ENCODE results near the gene C2orf69.

The C2orf69 gene

DNA sequence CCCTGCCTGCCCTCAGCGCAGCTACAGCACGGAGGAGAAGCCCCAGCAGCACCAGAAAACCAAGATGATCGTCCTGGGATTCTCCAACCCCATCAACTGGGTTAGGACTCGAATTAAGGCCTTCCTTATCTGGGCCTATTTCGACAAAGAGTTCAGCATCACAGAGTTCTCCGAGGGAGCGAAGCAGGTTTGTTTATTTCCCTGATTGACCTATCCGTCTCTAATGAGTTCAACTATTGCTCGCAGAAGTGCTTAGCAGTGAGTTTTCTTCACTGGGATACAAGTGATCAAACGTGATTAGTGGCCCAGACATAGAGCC, 44.9 kb downstream of the C2orf69 start:
- no peak for DNase-seq (ENCODE audit: extremely low spot score)
- ChIA-PET POLR2A (interaction anchor here (1.1 kb wide), 1 partner anchor 11 kb away, joined by 3 read pairs; no protein-coding TSS in a partner anchor), CTCF (no interaction called here)
- no peak for TF ChIP-seq ARNT (IDR thresholded peaks at IDR 0.05)
- no peak for TF ChIP-seq BHLHE40 (IDR thresholded peaks at IDR 0.05; ENCODE audit: borderline replicate concordance)
- no peak for TF ChIP-seq NFRKB (IDR thresholded peaks at IDR 0.05)
- no peak for TF ChIP-seq ELF4 (IDR thresholded peaks at IDR 0.05)
- TF ChIP-seq SP1 (IDR thresholded peaks at IDR 0.05) = no peak
- no peak for TF ChIP-seq SUZ12 (IDR thresholded peaks at IDR 0.05)
- no peak for TF ChIP-seq FOXM1 (IDR thresholded peaks at IDR 0.05; ENCODE audit: borderline replicate concordance)
- no peak for TF ChIP-seq LEF1 (IDR thresholded peaks at IDR 0.05; ENCODE audit: borderline replicate concordance)
- no peak for TF ChIP-seq FOXK2 (IDR thresholded peaks at IDR 0.05)
- TF ChIP-seq CTBP1 (IDR thresholded peaks at IDR 0.05; ENCODE audit: borderline replicate concordance) = no peak

- ChIA-PET CTCF (no interaction called here), POLR2A (no interaction called here)
- no peak for DNase-seq (ENCODE audit: extremely low spot score)
- TF ChIP-seq ARNT (IDR thresholded peaks at IDR 0.05) (no peak), L3MBTL2 (conservative IDR thresholded peaks at IDR 0.05) (no peak), SP1 (IDR thresholded peaks at IDR 0.05) (no peak), CTBP1 (IDR thresholded peaks at IDR 0.05; ENCODE audit: borderline replicate concordance) (no peak), TARDBP (IDR thresholded peaks at IDR 0.05) (no peak), NFRKB (IDR thresholded peaks at IDR 0.05) (no peak), HDGF (IDR thresholded peaks at IDR 0.05; ENCODE audit: borderline replicate concordance) (no peak), FOXM1 (IDR thresholded peaks at IDR 0.05; ENCODE audit: borderline replicate concordance) (no peak), BHLHE40 (IDR thresholded peaks at IDR 0.05; ENCODE audit: borderline replicate concordance) (no peak)
Measured at GRCh38 chr2:199958014-199958413, 46.9 kb downstream of the C2orf69 start.

DNA sequence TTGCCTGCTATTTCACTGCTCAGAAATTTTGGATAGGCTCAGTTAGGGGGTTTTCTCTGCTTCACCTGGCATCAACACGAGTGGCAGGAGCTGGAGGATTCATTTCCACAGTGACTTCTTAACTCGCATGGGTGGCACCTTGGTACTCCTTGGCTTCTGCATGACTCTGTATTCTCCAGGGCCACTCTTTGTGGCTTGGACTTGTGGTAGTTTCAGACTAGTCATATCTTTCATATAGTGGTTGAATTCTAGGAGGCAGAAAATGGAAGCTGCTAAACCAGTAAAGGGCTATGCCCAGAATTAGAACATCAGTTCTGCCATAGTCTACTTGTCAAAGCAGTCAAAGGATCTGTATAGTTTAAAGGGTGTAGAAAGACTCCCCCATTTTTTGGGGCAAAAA, 51.1 kb downstream of the C2orf69 start:
- POLR2A ChIA-PET = no interaction called here
- DNase-seq (ENCODE audit: extremely low spot score) = no peak
- CTCF ChIA-PET = no interaction called here
- TF ChIP-seq NFRKB (IDR thresholded peaks at IDR 0.05) = no peak
- TF ChIP-seq TARDBP (IDR thresholded peaks at IDR 0.05) = no peak
- no peak for TF ChIP-seq SUZ12 (IDR thresholded peaks at IDR 0.05)
- TF ChIP-seq CTBP1 (IDR thresholded peaks at IDR 0.05; ENCODE audit: borderline replicate concordance) = no peak
- no peak for TF ChIP-seq ARNT (IDR thresholded peaks at IDR 0.05)
- TF ChIP-seq FOXA1 (IDR thresholded peaks at IDR 0.05) = no peak
- TF ChIP-seq PKNOX1 (IDR thresholded peaks at IDR 0.05) = no peak
- TF ChIP-seq FOXM1 (IDR thresholded peaks at IDR 0.05; ENCODE audit: borderline replicate concordance) = no peak
- no peak for TF ChIP-seq ZNF384 (IDR thresholded peaks at IDR 0.05)
- no peak for TF ChIP-seq BHLHE40 (IDR thresholded peaks at IDR 0.05; ENCODE audit: borderline replicate concordance)
- TF ChIP-seq FOXK2 (IDR thresholded peaks at IDR 0.05) = no peak
- no peak for TF ChIP-seq LEF1 (IDR thresholded peaks at IDR 0.05; ENCODE audit: borderline replicate concordance)
- no peak for TF ChIP-seq SP1 (IDR thresholded peaks at IDR 0.05)
- TF ChIP-seq L3MBTL2 (conservative IDR thresholded peaks at IDR 0.05) = no peak

DNA sequence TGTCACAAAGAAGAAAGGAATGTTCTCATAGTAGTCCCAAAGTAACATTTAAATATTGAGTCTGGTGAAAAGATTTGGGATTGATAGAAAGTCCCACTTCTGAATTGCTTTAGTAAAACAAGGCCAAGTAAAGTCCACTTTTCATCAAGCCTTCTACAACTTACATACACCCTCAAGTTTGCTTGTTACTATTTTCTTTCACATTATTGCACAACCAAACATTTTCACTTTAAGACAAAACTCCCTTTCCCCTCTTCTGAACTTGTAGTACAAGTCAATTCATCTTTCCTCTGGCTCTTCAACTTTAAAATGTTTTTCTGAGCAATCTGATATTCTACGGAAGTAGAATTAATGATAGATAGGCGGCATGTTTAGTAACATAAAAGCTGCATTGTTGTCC, 55.3 kb downstream of the C2orf69 start:
- no peak for DNase-seq (ENCODE audit: extremely low spot score)
- POLR2A ChIA-PET = interaction anchor here (0.7 kb wide), 1 partner anchor 10 kb away, joined by 3 read pairs; no protein-coding TSS in a partner anchor
- TF ChIP-seq HDGF (IDR thresholded peaks at IDR 0.05; ENCODE audit: borderline replicate concordance) (no peak), NFRKB (IDR thresholded peaks at IDR 0.05) (no peak), PKNOX1 (IDR thresholded peaks at IDR 0.05) (no peak), ARNT (IDR thresholded peaks at IDR 0.05) (no peak), FOXM1 (IDR thresholded peaks at IDR 0.05; ENCODE audit: borderline replicate concordance) (no peak), ELF4 (IDR thresholded peaks at IDR 0.05) (no peak), TARDBP (IDR thresholded peaks at IDR 0.05) (no peak), SUZ12 (IDR thresholded peaks at IDR 0.05) (no peak), FOXA1 (IDR thresholded peaks at IDR 0.05) (no peak), BHLHE40 (IDR thresholded peaks at IDR 0.05; ENCODE audit: borderline replicate concordance) (no peak), FOXK2 (IDR thresholded peaks at IDR 0.05) (no peak), SP1 (IDR thresholded peaks at IDR 0.05) (no peak), CTBP1 (IDR thresholded peaks at IDR 0.05; ENCODE audit: borderline replicate concordance) (no peak)
- CTCF ChIA-PET = interaction anchor here (1.7 kb wide), 1 partner anchor 517 kb away, joined by 3 read pairs; no protein-coding TSS in a partner anchor

DNA sequence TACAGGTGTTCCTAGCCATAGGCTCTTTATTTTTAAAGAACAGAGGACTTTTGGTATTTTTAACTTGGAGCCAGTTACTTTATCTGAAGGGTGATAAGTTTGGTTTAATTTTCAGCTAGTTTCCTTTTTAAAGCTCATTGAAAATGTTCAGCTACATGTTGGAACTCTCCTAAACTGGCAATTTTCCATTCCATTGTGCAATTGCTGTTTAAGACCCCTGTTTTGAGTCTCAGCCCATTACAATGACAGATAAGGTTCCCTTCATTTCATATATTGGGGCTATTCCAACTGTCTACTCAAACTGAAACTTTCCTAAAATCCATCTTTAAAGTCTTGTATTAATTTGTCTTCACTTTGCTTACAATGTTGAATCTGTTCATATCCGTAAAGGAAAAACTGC, 55.9 kb downstream of the C2orf69 start:
- POLR2A ChIA-PET = interaction anchor here (0.7 kb wide), 1 partner anchor 11 kb away, joined by 3 read pairs; no protein-coding TSS in a partner anchor
- no peak for DNase-seq (ENCODE audit: extremely low spot score)
- CTCF ChIA-PET = interaction anchor here (0.7 to 1.7 kb wide), 2 partner anchors 17 to 517 kb away, joined by 3 to 4 read pairs; no protein-coding TSS in a partner anchor
- TF ChIP-seq HDGF (IDR thresholded peaks at IDR 0.05; ENCODE audit: borderline replicate concordance) (no peak), NFRKB (IDR thresholded peaks at IDR 0.05) (no peak), L3MBTL2 (conservative IDR thresholded peaks at IDR 0.05) (no peak), CTBP1 (IDR thresholded peaks at IDR 0.05; ENCODE audit: borderline replicate concordance) (no peak), LEF1 (IDR thresholded peaks at IDR 0.05; ENCODE audit: borderline replicate concordance) (no peak), PKNOX1 (IDR thresholded peaks at IDR 0.05) (no peak), FOXA1 (IDR thresholded peaks at IDR 0.05) (no peak), ZNF384 (IDR thresholded peaks at IDR 0.05) (no peak), ELF4 (IDR thresholded peaks at IDR 0.05) (no peak), SUZ12 (IDR thresholded peaks at IDR 0.05) (no peak), ARNT (IDR thresholded peaks at IDR 0.05) (no peak), TARDBP (IDR thresholded peaks at IDR 0.05) (no peak), SP1 (IDR thresholded peaks at IDR 0.05) (no peak), FOXM1 (IDR thresholded peaks at IDR 0.05; ENCODE audit: borderline replicate concordance) (no peak), BHLHE40 (IDR thresholded peaks at IDR 0.05; ENCODE audit: borderline replicate concordance) (no peak), FOXK2 (IDR thresholded peaks at IDR 0.05) (no peak)

DNA sequence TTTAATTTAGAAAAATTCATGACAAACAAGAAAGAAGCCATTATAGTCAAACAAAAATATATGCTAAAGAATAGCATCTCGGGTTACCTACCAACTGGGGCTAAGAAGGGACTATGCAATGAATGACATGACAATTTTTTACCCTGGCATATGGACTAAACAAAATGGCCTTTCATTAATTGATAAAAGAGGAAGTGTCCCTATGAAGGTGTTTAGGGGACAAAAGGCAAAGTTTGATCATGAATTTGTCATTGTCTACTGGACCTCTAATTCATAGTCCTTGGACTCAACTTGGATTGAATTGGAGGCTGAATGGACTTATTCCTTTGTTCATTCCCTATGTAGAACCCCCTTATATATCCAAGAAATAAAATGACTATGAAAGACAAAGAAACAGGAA, 57.0 kb downstream of the C2orf69 start:
- ChIA-PET CTCF (interaction anchor here (1.7 kb wide), 1 partner anchor 515 kb away, joined by 3 read pairs; no protein-coding TSS in a partner anchor), POLR2A (no interaction called here)
- TF ChIP-seq L3MBTL2 (conservative IDR thresholded peaks at IDR 0.05) = no peak
- no peak for TF ChIP-seq LEF1 (IDR thresholded peaks at IDR 0.05; ENCODE audit: borderline replicate concordance)
- no peak for TF ChIP-seq SP1 (IDR thresholded peaks at IDR 0.05)
- TF ChIP-seq TARDBP (IDR thresholded peaks at IDR 0.05) = no peak
- no peak for TF ChIP-seq BHLHE40 (IDR thresholded peaks at IDR 0.05; ENCODE audit: borderline replicate concordance)
- no peak for TF ChIP-seq ELF4 (IDR thresholded peaks at IDR 0.05)
- TF ChIP-seq FOXM1 (IDR thresholded peaks at IDR 0.05; ENCODE audit: borderline replicate concordance) = no peak
- no peak for TF ChIP-seq ZNF384 (IDR thresholded peaks at IDR 0.05)
- TF ChIP-seq HDGF (IDR thresholded peaks at IDR 0.05; ENCODE audit: borderline replicate concordance) = no peak
- TF ChIP-seq PKNOX1 (IDR thresholded peaks at IDR 0.05) = no peak
- no peak for TF ChIP-seq FOXK2 (IDR thresholded peaks at IDR 0.05)
- TF ChIP-seq FOXA1 (IDR thresholded peaks at IDR 0.05) = no peak
- TF ChIP-seq ARNT (IDR thresholded peaks at IDR 0.05) = no peak
- TF ChIP-seq CTBP1 (IDR thresholded peaks at IDR 0.05; ENCODE audit: borderline replicate concordance) = no peak
- TF ChIP-seq NFRKB (IDR thresholded peaks at IDR 0.05) = no peak
- no peak for TF ChIP-seq SUZ12 (IDR thresholded peaks at IDR 0.05)
- no peak for DNase-seq (ENCODE audit: extremely low spot score)
